WERI-Rb-1 (cell line): Measurements from ENCODE around the gene NGF.
"Not testable (repeated sequence)": the region's sequence is repeated elsewhere in the genome, so short reads cannot be mapped to it uniquely, and the experiment has no call there.

ENCODE experiments used
- DNase-seq: peaks from one replicate; pipeline ENCODE4 v3.0.0-alpha.2; 2020
- H3K27ac ChIP-seq: fragments of 250-450 bp; sonication (Bioruptor Pico); 2 replicates; pipeline ENCODE4 v1.5.1; 2020; ENCODE audit warnings: mild to moderate bottlenecking, moderate library complexity
- H3K27me3 ChIP-seq: fragments of 250-450 bp; sonication (Bioruptor Pico); 2 replicates; pipeline ENCODE4 v1.5.1; 2021; ENCODE audit warnings: mild to moderate bottlenecking, low read depth, moderate library complexity; ENCODE audit not compliant: insufficient read depth, severe bottlenecking
- H3K36me3 ChIP-seq: fragments of 250-450 bp; sonication (Bioruptor Pico); 2 replicates; pipeline ENCODE4 v1.5.1; 2020; ENCODE audit warnings: mild to moderate bottlenecking, moderate library complexity
- H3K4me3 ChIP-seq: 2 replicates; pipeline ENCODE4 v1.5.1; 2011; ENCODE audit warnings: low read depth, mild to moderate bottlenecking, control low read depth, low read length
- H3K9me3 ChIP-seq: fragments of 250-450 bp; sonication (Bioruptor Pico); 2 replicates; pipeline ENCODE4 v1.5.1; 2021; ENCODE audit warnings: mild to moderate bottlenecking, moderate library complexity; ENCODE audit not compliant: severe bottlenecking
- CTCF ChIP-seq: IDR thresholded peaks from 2 replicates; pipeline ENCODE4 v1.5.1; 2011; ENCODE audit warnings: low read depth, mild to moderate bottlenecking, control low read depth, inconsistent platforms, low read length

Gene NGF

GRCh38 chr1:115311474-115311989 lies 26.5 kb downstream of the NGF start:
- no peaks in the 10 kb centered on the region for H3K27me3 ChIP-seq
- no peak overlapping the region for H3K27ac ChIP-seq
- DNase-seq: no peak
- no peak overlapping the region for H3K4me3 ChIP-seq
- TF ChIP-seq CTCF: no peak
- no peaks in the 10 kb centered on the region for H3K9me3 ChIP-seq
- no peaks in the 10 kb centered on the region for H3K36me3 ChIP-seq

GRCh38 chr1:115310581-115311473 lies 27.2 kb downstream of the NGF start:
- no peaks in the 10 kb centered on the region for H3K27me3 ChIP-seq
- no peak for TF ChIP-seq CTCF
- no peak overlapping the region for H3K4me3 ChIP-seq
- no peak for DNase-seq
- no peaks in the 10 kb centered on the region for H3K9me3 ChIP-seq
- H3K27ac ChIP-seq: no peak overlapping the region
- H3K36me3 ChIP-seq: no peaks in the 10 kb centered on the region

- H3K4me3 ChIP-seq, H3K9me3 ChIP-seq, DNase-seq, H3K27ac ChIP-seq, H3K27me3 ChIP-seq, H3K36me3 ChIP-seq: not testable (repeated sequence)
These were observed 28.5 kb downstream of the NGF start for GRCh38 chr1:115309504-115309903.

- no peaks in the 10 kb centered on the region for H3K27me3 ChIP-seq
- no peaks in the 10 kb centered on the region for H3K9me3 ChIP-seq
- no peaks in the 10 kb centered on the region for H3K36me3 ChIP-seq
- no peak for TF ChIP-seq CTCF
- H3K4me3 ChIP-seq: no peak overlapping the region
- DNase-seq: no peak
- H3K27ac ChIP-seq: no peak overlapping the region
These were observed 29.1 kb downstream of the NGF start for GRCh38 chr1:115308969-115309368.

GRCh38 chr1:115307661-115308060 lies 30.4 kb downstream of the NGF start:
- Histone ChIP-seq H3K27me3 (no peaks in the 10 kb centered on the region), H3K36me3 (no peaks in the 10 kb centered on the region), H3K9me3 (no peaks in the 10 kb centered on the region), H3K4me3 (no peak overlapping the region), H3K27ac (no peak overlapping the region)
- no peak for TF ChIP-seq CTCF
- DNase-seq: no peak

- H3K9me3 ChIP-seq: no peaks in the 10 kb centered on the region
- no peaks in the 10 kb centered on the region for H3K36me3 ChIP-seq
- DNase-seq: no peak
- no peak overlapping the region for H3K27ac ChIP-seq
- H3K27me3 ChIP-seq: no peaks in the 10 kb centered on the region
- no peak for TF ChIP-seq CTCF
- no peak overlapping the region for H3K4me3 ChIP-seq
These were observed 31.9 kb downstream of the NGF start for GRCh38 chr1:115306146-115306545.
